BJ (cell line): ENCODE data around the gene DAPK2. TPM values are rescaled to one million over a fixed set of nuclear protein-coding genes. Genes with fewer than 3 reads are reported as not detected.

Source experiments
- CTCF ChIA-PET: fragments of 350-600 bp; formaldehyde crosslinking; extraction: SDS; loops from one replicate; lab custom pipeline; 2021; ENCODE audit warnings: antibody characterized with exemption, inconsistent platforms; lab: Yijun Ruan, JAX
- POLR2A ChIA-PET: fragments of 300-600 bp; sonication (Branson Sonifier 250); formaldehyde crosslinking; extraction: SDS; loops from one replicate; lab custom pipeline; 2021; ENCODE audit warnings: antibody characterized with exemption; lab: Charles Lee
- DNase-seq: peaks from one replicate; pipeline ENCODE4 v3.0.0-alpha.2; 2011; ENCODE audit warnings: low read depth
- H3K27me3 ChIP-seq: 2 replicates; pipeline ENCODE4 v1.6.0; 2011; ENCODE audit warnings: low read length; ENCODE audit not compliant: control insufficient read depth, insufficient read depth
- H3K36me3 ChIP-seq: 2 replicates; pipeline ENCODE4 v1.5.1; 2011; ENCODE audit warnings: low read length; ENCODE audit not compliant: control insufficient read depth, insufficient read depth
- H3K4me3 ChIP-seq: 2 replicates; pipeline ENCODE4 v1.5.1; 2011; ENCODE audit warnings: low read depth, mild to moderate bottlenecking, control low read depth, low read length
- CTCF ChIP-seq: IDR thresholded peaks from 2 replicates; pipeline ENCODE4 v1.5.1; 2011; ENCODE audit warnings: low read depth, mild to moderate bottlenecking, control low read depth, inconsistent platforms, low read length, moderate library complexity; ENCODE audit not compliant: insufficient read depth
- polyA plus RNA-seq: library from polyadenylated mRNA; depleted of rRNA; stranded (reverse); fragments of >200 nt; gene quantifications from 2 replicates; pipeline ENCODE4 v1.2.3, GENCODE V29; 2011

DAPK2 gene
- polyA plus RNA-seq, 1 experiment, result 12.4 TPM

GRCh38 chr15:63986751-63987341, 59.4 kb downstream of the DAPK2 start:
- H3K4me3 ChIP-seq, result no peak overlapping the region
- POLR2A ChIA-PET, result no interaction called here
- H3K36me3 ChIP-seq, result peaks cover 1% of the 10 kb centered on the region
- DNase-seq, result no peak
- TF ChIP-seq CTCF, result no peak
- no peaks in the 10 kb centered on the region; the same call in 1 of the 2 replicates for H3K27me3 ChIP-seq
- CTCF ChIA-PET, result interaction anchor here (0.9 to 1.9 kb wide), 3 partner anchors 23 to 59 kb away, joined by 3 to 7 read pairs (median 3); partner anchors contain the start of gene DAPK2

GRCh38 chr15:63986185-63986680, 60.1 kb downstream of the DAPK2 start:
- H3K4me3 ChIP-seq, result no peak overlapping the region
- no peak for TF ChIP-seq CTCF
- ChIA-PET POLR2A (no interaction called here), CTCF (interaction anchor here (0.9 to 1.9 kb wide), 3 partner anchors 24 to 60 kb away, joined by 3 to 7 read pairs (median 3); partner anchors contain the start of gene DAPK2)
- H3K36me3 ChIP-seq, result peaks cover 1% of the 10 kb centered on the region
- no peak for DNase-seq
- H3K27me3 ChIP-seq, result no peaks in the 10 kb centered on the region; the same call in 1 of the 2 replicates

GRCh38 chr15:63985221-63986184, 60.8 kb downstream of the DAPK2 start:
- CTCF ChIA-PET, result interaction anchor here (0.7 to 1.9 kb wide), 5 partner anchors 16 to 61 kb away, joined by 3 to 7 read pairs (median 3); partner anchors contain the start of gene DAPK2
- POLR2A ChIA-PET, result no interaction called here
- Histone ChIP-seq H3K27me3 (no peaks in the 10 kb centered on the region), H3K36me3 (peaks cover 1% of the 10 kb centered on the region), H3K4me3 (no peak overlapping the region)
- TF ChIP-seq CTCF, result no peak
- no peak for DNase-seq

- no peak for TF ChIP-seq CTCF
- no peak for DNase-seq
- ChIA-PET POLR2A (no interaction called here), CTCF (interaction anchor here (1.4 to 1.6 kb wide), 2 partner anchors 15 to 43 kb away, joined by 3 to 4 read pairs; no protein-coding TSS in a partner anchor)
- H3K27me3 ChIP-seq, result no peaks in the 10 kb centered on the region
- H3K4me3 ChIP-seq, result no peak overlapping the region
- H3K36me3 ChIP-seq, result peaks cover 2% of the 10 kb centered on the region
These were observed 62.0 kb downstream of the DAPK2 start for GRCh38 chr15:63984331-63984730.
